Gastroesophageal sphincter (tissue), 4 donors: ENCODE measurements around the gene DLL1. TPM values are rescaled to one million over a fixed set of nuclear protein-coding genes. Genes with fewer than 3 reads are reported as not detected.

Source experiments
- ATAC-seq: fragments of 150-250 bp; one replicate; pipeline ENCODE4 v1.9.1; 2016; ENCODE audit warnings: mild to moderate bottlenecking, moderate library complexity
- H3K27ac ChIP-seq, 4 donors: fragments of 200-600 bp; sonication (generic) in 3 of 4; 1 replicate in 3 of 4; 2 replicates in 1 of 4; pipeline ENCODE4 v1.5.1; 2016 to 2019
- H3K27me3 ChIP-seq: fragments of 200-600 bp; sonication (generic); one replicate; pipeline ENCODE4 v1.5.1; 2019
- H3K36me3 ChIP-seq, 2 donors: fragments of 200-600 bp; sonication (generic); one replicate each; pipeline ENCODE4 v1.5.1; 2019; ENCODE audit warnings: control low read depth in 1 of 2
- H3K4me1 ChIP-seq, 3 donors: fragments of 200-600 bp; sonication (generic); 1 replicate in 2 of 3; 2 replicates in 1 of 3; pipeline ENCODE4 v1.5.1; 2016 to 2019; ENCODE audit warnings: control low read depth in 2 of 3
- H3K4me3 ChIP-seq, 2 donors: fragments of 200-600 bp; sonication (generic); one replicate each; pipeline ENCODE4 v1.5.1; 2019; ENCODE audit warnings: mild to moderate bottlenecking in 1 of 2, moderate library complexity in 1 of 2
- H3K9me3 ChIP-seq, 3 donors: fragments of 200-600 bp; sonication (generic); one replicate each; pipeline ENCODE4 v1.5.1; 2017 to 2019; ENCODE audit warnings: control low read depth in 2 of 3
- CTCF ChIP-seq, 4 experiments: fragments of 200-600 bp in 2 of 4; fragments of 450-650 bp in 2 of 4; sonication (generic) in 1 of 4; IDR thresholded peaks; one replicate each; pipeline ENCODE4 v1.5.1; 2017 to 2019; ENCODE audit warnings: antibody characterized with exemption in 4 of 4, mild to moderate bottlenecking in 2 of 4, moderate library complexity in 2 of 4
- EP300 ChIP-seq: sonication (generic); formaldehyde crosslinking; IDR thresholded peaks from one replicate; pipeline ENCODE4 v1.6.1; 2017; ENCODE audit warnings: antibody characterized with exemption, mild to moderate bottlenecking
- POLR2A ChIP-seq, 2 donors: fragments of 450-650 bp; IDR thresholded peaks; one replicate each; pipeline ENCODE4 v1.6.1; 2017; ENCODE audit warnings: antibody characterized with exemption in 2 of 2, mild to moderate bottlenecking in 2 of 2, moderate library complexity in 1 of 2
- POLR2AphosphoS5 ChIP-seq: sonication (generic); formaldehyde crosslinking; IDR thresholded peaks from one replicate; pipeline ENCODE4 v1.6.1; 2017; ENCODE audit warnings: antibody characterized with exemption
- WGBS, 2 donors: methylation state at CpG; one replicate each; pipeline ENCODE4 v1.1.5; 2018; ENCODE audit warnings: low coverage in 1 of 2; 5-methylcytosine and 5-hydroxymethylcytosine counted together
- total RNA-seq, 4 donors: library from RNA; depleted of rRNA; stranded (reverse); fragments of >200 nt; gene quantifications; one replicate each; pipeline ENCODE4 v1.1.0, GENCODE V29; 2016

DLL1 gene
- total RNA-seq, 4 donors from 2014 or later: 5.3 to 11.8 (median 6.5) TPM

DNA sequence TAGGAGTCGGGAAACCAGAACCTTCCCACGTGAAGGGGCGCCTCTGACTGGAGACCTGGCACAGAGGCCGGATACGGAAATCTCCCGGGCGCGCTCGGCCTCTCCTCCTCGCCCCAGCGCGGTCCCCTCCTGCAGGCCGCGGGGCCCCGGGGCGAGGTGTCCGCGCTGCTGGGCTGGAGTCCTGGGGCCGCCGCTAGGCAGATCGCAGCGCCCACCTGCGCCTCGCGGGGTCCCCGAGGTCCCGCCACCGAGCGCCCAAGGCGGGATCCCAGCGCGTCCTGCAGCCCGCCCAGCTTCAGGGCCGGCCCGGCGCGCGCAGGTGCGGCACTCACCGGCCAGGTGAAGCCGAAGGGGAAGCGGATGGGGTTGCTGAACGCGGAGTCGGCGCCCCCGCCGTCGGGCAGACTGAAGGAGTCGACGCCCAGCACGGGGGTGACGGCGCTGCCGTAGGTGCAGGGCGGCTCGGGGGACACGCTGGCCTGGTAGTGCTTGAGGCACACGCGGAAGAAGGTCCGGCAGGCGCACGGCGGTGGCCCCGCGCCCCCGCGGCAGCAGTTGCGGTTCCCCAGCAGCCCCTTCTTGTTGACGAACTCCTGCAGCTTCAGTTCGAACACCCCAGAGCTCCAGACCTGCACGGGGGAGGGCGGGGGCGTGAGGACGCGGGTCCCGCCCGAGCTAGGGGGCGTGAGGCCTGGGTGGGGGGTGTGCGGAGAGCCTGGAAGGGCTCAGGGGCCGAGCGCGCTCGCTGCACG, 1.5 kb downstream of the DLL1 start:
- H3K27ac ChIP-seq: peak overlapping the region in 2 of 4 donors; percentile 74 to 79
- H3K27me3 ChIP-seq: peaks cover 78% of the 10 kb centered on the region
- peak overlapping the region; percentile 62 to 63 for H3K4me3 ChIP-seq
- H3K9me3 ChIP-seq: no peaks in the 10 kb centered on the region
- TF ChIP-seq POLR2A (IDR thresholded peaks at IDR 0.05) (no peak), CTCF (IDR thresholded peaks at IDR 0.05) (no peak), EP300 (no peak), POLR2AphosphoS5 (no peak)
- H3K4me1 ChIP-seq: peaks cover 0 to 76% (median 26%) of the 10 kb centered on the region in 3 donors
- peaks cover 0 to 19% of the 10 kb centered on the region in 2 donors for H3K36me3 ChIP-seq
- ATAC-seq: no peak
- WGBS, 2 donors: no CpG with 5 or more reads among the region's 85 CpGs

GRCh38 chr6:170288852-170289179, 2.1 kb downstream of the DLL1 start:
- ATAC-seq: no peak
- WGBS, 2 donors: 31 to 80% methylated on average over 3 to 10 of the region's 16 CpGs
- TF ChIP-seq CTCF (IDR thresholded peaks at IDR 0.05): no peak
- TF ChIP-seq POLR2A (IDR thresholded peaks at IDR 0.05): no peak
- TF ChIP-seq POLR2AphosphoS5: no peak
- TF ChIP-seq EP300: no peak

DNA sequence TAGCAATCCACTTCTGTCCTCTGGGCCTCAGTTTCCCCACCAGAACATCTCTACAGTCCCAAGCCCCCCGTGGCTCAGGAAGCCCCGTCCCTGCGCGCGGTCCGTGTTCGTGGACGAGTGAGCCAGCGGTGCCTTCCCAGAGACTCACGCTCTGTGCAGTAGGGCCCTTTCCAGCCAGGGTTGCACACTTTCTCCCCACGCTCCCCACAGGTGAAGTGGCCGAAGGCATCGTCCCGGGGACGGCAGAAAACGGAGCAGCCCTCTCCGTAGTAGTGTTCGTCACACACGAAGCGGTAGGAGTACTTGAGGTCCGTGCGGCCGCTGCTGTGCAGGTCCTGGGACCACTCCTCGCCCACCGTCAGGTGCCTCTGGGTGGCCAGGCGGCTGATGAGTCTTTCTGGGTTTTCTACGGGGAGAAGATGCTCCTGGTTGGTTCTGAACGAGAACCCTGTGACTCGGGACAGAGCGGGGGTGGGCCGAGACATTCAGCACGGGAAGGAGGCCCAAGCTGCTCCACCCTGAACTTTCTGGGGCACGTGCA, 2.7 kb downstream of the DLL1 start:
- peak overlapping the region in 1 of 2 donors; percentile 62 for H3K4me3 ChIP-seq
- peaks cover 66% of the 10 kb centered on the region for H3K27me3 ChIP-seq
- H3K27ac ChIP-seq: no peak overlapping the region
- H3K36me3 ChIP-seq: peaks cover 0 to 31% of the 10 kb centered on the region in 2 donors
- ATAC-seq: no peak
- 80% methylated on average over 11 of the region's 33 CpGs; no CpG with 5 or more reads in 1 of the 2 donors for WGBS, 2 donors
- peaks cover 0 to 68% (median 26%) of the 10 kb centered on the region in 3 donors for H3K4me1 ChIP-seq
- TF ChIP-seq POLR2AphosphoS5 (no peak), CTCF (IDR thresholded peaks at IDR 0.05) (no peak), POLR2A (IDR thresholded peaks at IDR 0.05) (no peak), EP300 (no peak)
- no peaks in the 10 kb centered on the region for H3K9me3 ChIP-seq

More at GRCh38 chr6:170288852-170289179, 2.1 kb downstream of the DLL1 start:
- no peaks in the 10 kb centered on the region for H3K9me3 ChIP-seq
- peaks cover 0 to 75% (median 26%) of the 10 kb centered on the region in 3 donors for H3K4me1 ChIP-seq
- peaks cover 0 to 25% of the 10 kb centered on the region in 2 donors for H3K36me3 ChIP-seq
- H3K27me3 ChIP-seq: peaks cover 72% of the 10 kb centered on the region
- H3K4me3 ChIP-seq: peak overlapping the region in 1 of 2 donors; percentile 62
- H3K27ac ChIP-seq: peak overlapping the region in 1 of 4 donors; percentile 74

DNA sequence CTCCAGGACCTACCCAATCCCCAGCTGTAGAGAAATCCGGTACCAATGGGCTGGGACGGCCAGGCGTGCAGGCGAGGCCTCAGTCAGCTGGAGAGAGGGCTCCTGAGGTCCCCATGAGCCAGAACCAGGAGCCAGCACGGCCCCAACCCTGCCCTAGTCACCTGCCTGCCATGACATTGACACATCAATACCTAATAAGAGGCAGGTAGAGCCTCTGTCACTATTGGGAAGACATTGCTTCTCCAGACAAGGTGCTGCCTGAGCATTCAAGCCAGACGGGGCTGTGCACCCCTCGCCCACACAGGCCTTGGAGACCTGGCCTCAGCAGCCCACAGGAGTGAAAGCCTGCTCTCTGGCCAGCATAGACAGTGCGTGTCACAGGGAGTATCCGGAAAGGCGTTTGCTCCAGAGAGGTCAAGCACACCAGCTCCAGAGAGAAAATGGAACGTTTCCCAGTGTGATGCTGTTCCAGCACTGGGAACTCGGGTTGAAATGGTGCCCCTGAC, 3.5 kb downstream of the DLL1 start:
- Histone ChIP-seq H3K4me1 (peaks cover 0 to 61% (median 22%) of the 10 kb centered on the region in 3 donors), H3K27me3 (peaks cover 58% of the 10 kb centered on the region), H3K27ac (peak overlapping the region in 2 of 4 donors; percentile 9 to 32), H3K36me3 (peaks cover 0 to 38% of the 10 kb centered on the region in 2 donors), H3K9me3 (no peaks in the 10 kb centered on the region), H3K4me3 (no peak overlapping the region)
- WGBS, 2 donors: 83% methylated on average over 3 of the region's 12 CpGs; no CpG with 5 or more reads in 1 of the 2 donors
- TF ChIP-seq POLR2AphosphoS5 (no peak), POLR2A (IDR thresholded peaks at IDR 0.05) (no peak), CTCF (IDR thresholded peaks at IDR 0.05) (no peak), EP300 (no peak)
- ATAC-seq: no peak
